Ectodermal cell (in vitro differentiated cells): Measurements from ENCODE around the gene FHIT.

Experiments used
- H3K27ac ChIP-seq: 2 replicates; pipeline ENCODE4 v1.7.0; 2013; ENCODE audit warnings: mild to moderate bottlenecking, low read depth, low read length; ENCODE audit not compliant: insufficient read depth, poor library complexity, severe bottlenecking
- H3K27me3 ChIP-seq: 2 replicates; pipeline ENCODE4 v1.7.0; 2013; ENCODE audit warnings: mild to moderate bottlenecking, low read length; ENCODE audit not compliant: insufficient read depth, control insufficient read depth, poor library complexity, severe bottlenecking
- H3K36me3 ChIP-seq: one replicate; pipeline ENCODE4 v1.7.0; 2013; ENCODE audit warnings: low read length; ENCODE audit not compliant: control insufficient read depth, insufficient read depth
- H3K4me1 ChIP-seq: one replicate; pipeline ENCODE4 v1.7.0; 2013; ENCODE audit warnings: low read length; ENCODE audit not compliant: control insufficient read depth, insufficient read depth
- H3K4me3 ChIP-seq: 2 replicates; pipeline ENCODE4 v1.7.0; 2013; ENCODE audit warnings: low read depth, low read length, control low read depth; ENCODE audit not compliant: insufficient read depth
- H3K9me3 ChIP-seq: 2 replicates; pipeline ENCODE4 v1.7.0; 2013; ENCODE audit warnings: mild to moderate bottlenecking, low read length, moderate library complexity; ENCODE audit not compliant: control insufficient read depth
- WGBS, 2 experiments: methylation state at CpG; one replicate each; pipeline ENCODE4 v1.1.7; 2013; ENCODE audit warnings: missing lambda C conversion rate in 2 of 2; 5-methylcytosine and 5-hydroxymethylcytosine counted together

FHIT gene

DNA sequence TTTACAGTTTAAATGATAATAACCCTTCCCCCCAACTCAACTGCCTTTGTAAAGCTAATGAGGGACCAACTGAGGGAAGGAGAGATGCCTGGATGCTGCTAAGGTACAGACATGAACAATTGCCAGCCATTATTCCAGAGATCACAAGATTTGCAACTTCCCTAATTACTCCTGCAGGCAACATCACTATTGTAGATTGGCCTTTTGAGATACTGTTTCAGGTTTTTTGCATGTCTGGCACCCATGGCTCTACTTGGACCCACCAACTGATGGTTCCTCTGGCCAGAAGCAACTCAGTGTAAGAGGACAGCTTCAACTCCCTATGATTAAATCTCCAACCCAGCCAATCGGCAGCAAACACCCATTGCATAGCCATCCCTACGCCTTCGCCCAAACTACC is 478.7 kb downstream of the FHIT start:
- H3K9me3 ChIP-seq = peaks cover 6% of the 10 kb centered on the region
- 86 to 89% methylated on average over 3 of the region's 3 CpGs for WGBS, 2 experiments
- H3K4me3 ChIP-seq = no peak overlapping the region
- H3K4me1 ChIP-seq = no peaks in the 10 kb centered on the region
- no peak overlapping the region for H3K27ac ChIP-seq
- H3K27me3 ChIP-seq = no peaks in the 10 kb centered on the region
- no peaks in the 10 kb centered on the region for H3K36me3 ChIP-seq

DNA sequence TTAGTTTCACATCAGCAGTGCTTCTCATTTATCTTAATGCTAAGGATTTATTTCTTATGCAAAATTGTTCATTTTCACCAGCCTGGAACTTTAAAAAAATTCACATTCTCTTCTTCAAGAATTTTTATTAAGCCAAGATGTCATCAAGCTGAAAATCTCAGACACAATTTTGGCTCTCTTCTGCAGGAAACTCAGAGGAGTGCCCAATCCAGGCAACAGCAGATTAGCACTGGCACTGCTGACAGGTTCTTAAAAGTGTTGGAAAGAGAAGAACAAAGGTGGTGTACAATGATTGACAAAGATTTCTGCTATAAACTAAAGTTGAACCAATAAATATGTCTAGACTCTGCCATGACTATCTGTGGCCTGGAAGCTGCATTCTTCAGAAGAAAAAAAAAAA is 479.5 kb downstream of the FHIT start:
- H3K27me3 ChIP-seq = no peaks in the 10 kb centered on the region
- peaks cover 6% of the 10 kb centered on the region for H3K9me3 ChIP-seq
- no peak overlapping the region for H3K4me3 ChIP-seq
- H3K27ac ChIP-seq = no peak overlapping the region
- H3K4me1 ChIP-seq = no peaks in the 10 kb centered on the region
- no peaks in the 10 kb centered on the region for H3K36me3 ChIP-seq

DNA sequence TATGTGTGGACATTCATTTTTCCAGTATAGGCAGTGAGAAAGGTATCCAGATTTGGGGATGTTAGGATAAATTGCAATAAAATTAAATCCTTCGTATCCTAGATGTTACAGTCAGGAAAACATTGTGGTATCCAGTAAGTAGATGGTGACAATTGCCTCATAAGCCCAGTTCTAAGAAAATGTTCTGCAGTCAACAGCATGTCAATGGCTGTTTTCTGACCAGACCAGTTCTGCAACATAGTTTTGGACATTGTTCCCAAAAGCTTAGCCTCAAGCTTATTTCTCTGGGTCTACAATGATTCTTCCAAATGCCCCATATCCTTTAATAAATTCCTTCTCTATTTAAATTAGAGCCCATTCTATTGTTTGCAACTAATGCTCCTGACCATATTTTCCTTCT is 480.7 kb downstream of the FHIT start:
- no peak overlapping the region for H3K4me3 ChIP-seq
- H3K27me3 ChIP-seq = no peaks in the 10 kb centered on the region
- peaks cover 3% of the 10 kb centered on the region for H3K9me3 ChIP-seq
- 90 to 96% methylated on average over 1 of the region's 1 CpG for WGBS, 2 experiments
- no peak overlapping the region for H3K27ac ChIP-seq
- no peaks in the 10 kb centered on the region for H3K36me3 ChIP-seq
- H3K4me1 ChIP-seq = no peaks in the 10 kb centered on the region

DNA sequence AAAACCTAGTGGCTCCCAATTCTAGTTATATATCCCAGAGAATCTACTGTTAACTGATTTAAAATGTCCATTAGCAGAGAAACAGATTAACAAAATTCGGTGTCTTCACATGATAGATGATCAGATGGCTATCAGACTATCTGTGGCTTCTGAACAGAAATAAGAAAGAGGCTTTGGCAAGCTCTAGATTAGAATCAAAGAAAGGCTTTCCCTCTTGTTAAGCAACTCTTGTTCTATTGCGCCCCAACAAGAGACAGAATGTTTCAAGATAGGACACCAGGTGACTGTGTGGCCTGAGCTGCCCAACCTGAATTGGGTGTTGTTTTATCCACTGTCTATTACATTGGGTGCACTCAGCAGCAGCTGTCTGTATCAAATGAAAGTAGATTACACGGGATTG is 483.7 kb downstream of the FHIT start:
- no peaks in the 10 kb centered on the region for H3K9me3 ChIP-seq
- H3K4me1 ChIP-seq = no peaks in the 10 kb centered on the region
- no peak overlapping the region for H3K4me3 ChIP-seq
- H3K27me3 ChIP-seq = no peaks in the 10 kb centered on the region
- H3K36me3 ChIP-seq = no peaks in the 10 kb centered on the region
- H3K27ac ChIP-seq = no peak overlapping the region
- 95 to 97% methylated on average over 3 of the region's 3 CpGs for WGBS, 2 experiments

DNA sequence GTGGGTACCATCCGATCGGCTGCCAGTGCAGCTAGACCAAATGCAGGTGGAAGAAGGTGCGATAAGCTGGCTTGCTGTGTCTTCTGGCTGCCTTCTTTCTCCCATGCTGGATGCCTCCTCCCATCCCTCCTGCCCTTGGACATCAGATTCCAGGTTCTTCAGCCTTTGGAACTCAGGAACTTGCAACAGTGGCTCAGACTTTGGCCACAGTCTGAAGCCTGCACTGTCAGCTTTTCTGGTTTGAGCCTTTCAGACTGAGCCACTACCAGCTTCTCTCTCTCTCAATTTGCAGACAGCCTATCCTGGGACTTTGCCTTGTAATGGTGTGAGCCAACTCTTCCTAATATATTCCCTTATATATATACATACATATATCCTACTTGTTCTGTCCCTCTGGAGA is 485.5 kb downstream of the FHIT start:
- no peaks in the 10 kb centered on the region for H3K9me3 ChIP-seq
- no peaks in the 10 kb centered on the region for H3K36me3 ChIP-seq
- H3K4me1 ChIP-seq = no peaks in the 10 kb centered on the region
- H3K27me3 ChIP-seq = no peaks in the 10 kb centered on the region
- H3K27ac ChIP-seq = no peak overlapping the region
- H3K4me3 ChIP-seq = no peak overlapping the region
- 95 to 96% methylated on average over 3 of the region's 3 CpGs for WGBS, 2 experiments

DNA sequence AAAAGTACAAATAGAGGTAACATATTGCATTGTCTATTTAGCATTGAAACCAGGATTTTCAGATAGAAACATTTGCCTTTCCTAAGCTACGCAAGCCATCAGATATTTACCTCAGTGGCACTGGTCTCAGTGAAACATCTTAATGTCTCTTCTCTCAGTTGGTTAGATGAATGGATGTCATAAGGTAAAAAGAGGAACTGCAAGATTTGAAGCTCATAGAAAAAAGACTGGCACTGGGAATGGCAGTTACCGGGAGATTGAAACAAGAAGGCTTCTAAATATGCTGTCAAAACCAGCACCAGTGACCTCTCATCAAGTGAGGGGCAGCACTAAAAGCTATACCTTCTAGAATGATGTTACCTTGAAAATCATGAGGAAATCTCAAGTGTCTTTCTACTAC is 486.4 kb downstream of the FHIT start:
- H3K27me3 ChIP-seq = no peaks in the 10 kb centered on the region
- H3K4me1 ChIP-seq = no peaks in the 10 kb centered on the region
- H3K4me3 ChIP-seq = no peak overlapping the region
- no peaks in the 10 kb centered on the region for H3K36me3 ChIP-seq
- 94 to 100% methylated on average over 2 of the region's 2 CpGs for WGBS, 2 experiments
- H3K27ac ChIP-seq = no peak overlapping the region
- H3K9me3 ChIP-seq = no peaks in the 10 kb centered on the region

DNA sequence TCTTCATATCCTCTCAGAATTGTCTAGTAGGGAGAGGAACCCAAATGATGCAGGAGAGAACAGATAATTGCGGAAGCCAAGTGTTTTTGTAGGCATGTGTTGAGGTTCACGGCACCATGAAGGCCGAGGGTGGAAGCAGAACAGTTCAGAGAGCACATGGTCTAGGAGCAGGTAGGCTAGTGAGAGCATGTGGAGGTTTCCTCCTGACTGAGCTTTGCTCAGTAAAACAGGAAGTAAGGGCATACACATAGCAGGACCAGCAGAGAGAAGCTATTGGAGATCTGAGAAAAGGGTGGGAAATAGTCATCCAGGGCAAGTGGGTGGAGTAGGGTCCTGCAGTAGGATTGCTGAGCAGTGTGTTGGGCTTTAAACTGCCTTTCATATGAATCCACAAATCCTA is 491.1 kb downstream of the FHIT start:
- 95 to 97% methylated on average over 3 of the region's 3 CpGs for WGBS, 2 experiments
- H3K27ac ChIP-seq = no peak overlapping the region
- no peaks in the 10 kb centered on the region for H3K27me3 ChIP-seq
- no peaks in the 10 kb centered on the region for H3K9me3 ChIP-seq
- no peak overlapping the region for H3K4me3 ChIP-seq
- no peaks in the 10 kb centered on the region for H3K36me3 ChIP-seq
- peaks cover 9% of the 10 kb centered on the region for H3K4me1 ChIP-seq

DNA sequence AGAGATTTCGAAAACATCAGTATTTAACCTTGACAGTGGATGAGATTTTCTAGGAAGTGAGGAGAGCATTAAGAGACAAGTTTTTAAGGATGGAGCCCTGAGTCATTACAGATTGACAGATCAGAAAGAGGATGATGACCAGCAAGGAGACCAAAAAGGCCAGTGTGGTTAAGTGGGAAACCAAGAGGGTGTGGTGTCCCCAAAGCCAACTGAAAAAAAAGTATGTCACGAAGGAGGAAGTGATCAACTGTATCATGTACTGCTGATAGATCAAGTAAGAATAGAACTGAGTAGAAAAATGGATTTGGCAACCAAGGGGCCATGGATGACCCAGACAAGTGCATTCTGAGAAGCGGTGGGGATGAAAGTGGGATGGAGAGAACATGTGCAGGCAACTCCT is 491.8 kb downstream of the FHIT start:
- H3K4me3 ChIP-seq = no peak overlapping the region
- WGBS, 2 experiments = 92 to 96% methylated on average over 3 of the region's 3 CpGs
- H3K27me3 ChIP-seq = no peaks in the 10 kb centered on the region
- H3K9me3 ChIP-seq = no peaks in the 10 kb centered on the region
- peaks cover 9% of the 10 kb centered on the region for H3K4me1 ChIP-seq
- no peaks in the 10 kb centered on the region for H3K36me3 ChIP-seq
- no peak overlapping the region for H3K27ac ChIP-seq

DNA sequence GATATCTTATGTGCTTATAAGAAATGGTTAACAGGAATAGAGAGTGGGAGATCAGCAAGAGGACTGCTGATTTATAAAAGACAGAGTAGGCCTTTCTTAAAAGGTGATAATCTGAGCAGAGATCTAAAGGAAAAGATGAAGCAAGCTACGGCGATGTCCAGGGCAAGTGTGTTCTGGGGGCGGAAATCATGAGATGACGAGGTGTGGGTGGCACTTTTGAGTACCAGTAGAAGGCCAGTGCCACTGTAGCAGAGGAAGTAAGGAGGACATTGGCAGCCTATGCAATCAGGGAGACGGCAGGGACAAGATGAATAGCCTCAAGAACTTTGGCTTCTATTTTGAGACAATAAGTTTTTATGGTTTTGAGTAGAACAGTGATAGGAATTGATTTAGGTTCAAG is 492.4 kb downstream of the FHIT start:
- 96 to 98% methylated on average over 5 of the region's 5 CpGs for WGBS, 2 experiments
- Histone ChIP-seq H3K27me3 (no peaks in the 10 kb centered on the region), H3K9me3 (no peaks in the 10 kb centered on the region), H3K27ac (no peak overlapping the region), H3K36me3 (no peaks in the 10 kb centered on the region), H3K4me3 (no peak overlapping the region), H3K4me1 (peaks cover 9% of the 10 kb centered on the region)

DNA sequence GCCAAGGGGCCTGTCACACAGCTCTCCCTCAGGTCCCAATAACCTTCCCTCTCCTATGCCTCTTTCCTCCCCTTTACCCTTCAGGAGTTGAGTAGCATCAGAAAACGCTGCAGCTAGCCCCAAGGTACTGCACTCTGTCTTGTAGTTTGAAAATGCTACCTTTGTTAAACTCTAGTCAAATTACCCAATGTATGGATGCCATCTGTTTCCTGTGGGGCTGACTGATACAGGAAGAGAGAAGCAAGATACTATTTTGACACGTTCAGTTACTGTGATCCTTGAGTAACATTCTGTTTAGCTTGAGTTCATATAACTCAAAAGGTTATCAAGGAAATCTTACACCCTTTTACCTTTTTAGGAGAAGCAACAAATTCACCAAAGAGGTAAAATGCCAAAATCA is 493.1 kb downstream of the FHIT start:
- no peaks in the 10 kb centered on the region for H3K9me3 ChIP-seq
- H3K4me3 ChIP-seq = no peak overlapping the region
- H3K27ac ChIP-seq = no peak overlapping the region
- no peaks in the 10 kb centered on the region for H3K27me3 ChIP-seq
- H3K4me1 ChIP-seq = peaks cover 9% of the 10 kb centered on the region
- 82 to 86% methylated on average over 2 of the region's 2 CpGs for WGBS, 2 experiments
- H3K36me3 ChIP-seq = no peaks in the 10 kb centered on the region

DNA sequence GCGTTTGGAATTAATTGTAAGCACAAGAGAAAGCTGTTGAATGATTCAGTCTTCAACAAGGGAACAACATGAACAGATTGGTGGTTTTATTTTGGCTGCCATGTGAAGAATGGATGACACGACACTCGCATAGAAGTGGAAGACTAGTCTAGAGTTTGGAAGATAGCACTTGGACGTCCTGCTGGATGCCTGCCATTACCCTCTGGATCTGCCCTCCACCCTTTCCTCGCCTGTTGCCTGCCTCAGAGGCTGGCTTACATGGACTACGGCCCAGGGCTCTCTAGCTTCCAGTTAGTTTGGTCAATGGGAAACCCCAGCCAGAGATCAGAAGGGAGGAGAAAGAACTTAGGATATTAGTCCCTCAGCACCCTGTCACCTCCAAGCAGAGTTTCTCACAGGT is 493.5 kb downstream of the FHIT start:
- Histone ChIP-seq H3K4me3 (no peak overlapping the region), H3K36me3 (no peaks in the 10 kb centered on the region), H3K27me3 (no peaks in the 10 kb centered on the region), H3K4me1 (peaks cover 9% of the 10 kb centered on the region), H3K27ac (no peak overlapping the region), H3K9me3 (no peaks in the 10 kb centered on the region)
- 91 to 96% methylated on average over 6 of the region's 6 CpGs for WGBS, 2 experiments
